H1 (cell line): ENCODE results near the gene PDE4C. TPM values are rescaled to one million over a fixed set of nuclear protein-coding genes. Genes with fewer than 3 reads are reported as not detected.

Experiments used
- CTCF ChIA-PET: fragments of 300-600 bp; sonication (Branson Sonifier 250); formaldehyde crosslinking; loops from one replicate; lab custom pipeline; 2021; ENCODE audit not compliant: partially characterized antibody; lab: Charles Lee
- POLR2A ChIA-PET: fragments of 300-600 bp; sonication (Branson Sonifier 250); formaldehyde crosslinking; loops from one replicate; lab custom pipeline; 2021; ENCODE audit warnings: inconsistent platforms; ENCODE audit not compliant: partially characterized antibody; lab: Charles Lee
- DNase-seq, 2 experiments: peaks; one replicate each; pipeline versions ENCODE4 v3.0.0 to v3.0.0-alpha.2; 2010 to 2022; ENCODE audit warnings: low spot score in 2 of 2, low read depth in 1 of 2, mixed read lengths in 1 of 2
- FAIRE-seq: peaks from 2 replicates; lab custom pipeline; 2011; peaks lifted over from hg19 to GRCh38; lab: Jason Lieb, UNC
- H2AFZ ChIP-seq: 2 replicates; pipeline ENCODE4 v1.8.1; 2012; ENCODE audit warnings: low read length, inconsistent platforms
- H2AK5ac ChIP-seq: 2 replicates; pipeline ENCODE4 v1.6.1; 2013; ENCODE audit warnings: low read depth, low read length
- H2BK120ac ChIP-seq: replicated peaks from 2 replicates; pipeline ENCODE3; 2013; ENCODE audit warnings: low read depth, low read length, inconsistent platforms
- H2BK12ac ChIP-seq: 2 replicates; pipeline ENCODE4 v1.6.1; 2013; ENCODE audit warnings: low read depth, low read length
- H2BK15ac ChIP-seq: 2 replicates; pipeline ENCODE4 v1.6.1; 2013; ENCODE audit warnings: low read length
- H2BK20ac ChIP-seq: 2 replicates; pipeline ENCODE4 v1.6.1; 2013; ENCODE audit warnings: low read length
- H2BK5ac ChIP-seq: 2 replicates; pipeline ENCODE4 v1.6.1; 2013; ENCODE audit warnings: low read depth, low read length
- H3K14ac ChIP-seq: 2 replicates; pipeline ENCODE4 v1.6.1; 2013; ENCODE audit warnings: inconsistent platforms; ENCODE audit not compliant: insufficient read length
- H3K18ac ChIP-seq: 2 replicates; pipeline ENCODE4 v1.6.1; 2013; ENCODE audit warnings: low read length; ENCODE audit errors: extremely low read depth
- H3K23ac ChIP-seq: 2 replicates; pipeline ENCODE4 v1.6.1; 2013; ENCODE audit warnings: inconsistent platforms; ENCODE audit not compliant: insufficient read length
- H3K23me2 ChIP-seq: 2 replicates; pipeline ENCODE4 v1.6.1; 2013; ENCODE audit warnings: low read depth, low read length
- H3K27ac ChIP-seq: 2 replicates; pipeline ENCODE4 v1.6.1; 2011; ENCODE audit warnings: low read depth, low read length, inconsistent platforms
- H3K27me3 ChIP-seq, 4 experiments: replicated peaks in 1 of 4; 1 replicate in 1 of 4; 2 replicates in 3 of 4; pipeline versions ENCODE4 v1.6.1 to v1.8.1; 2011 to 2013; ENCODE audit warnings: low read length in 3 of 4, mild to moderate bottlenecking in 3 of 4, inconsistent platforms in 2 of 4, mixed read lengths in 2 of 4, moderate library complexity in 1 of 4; ENCODE audit not compliant: control insufficient read depth in 3 of 4, insufficient read depth in 3 of 4; ENCODE audit errors: extremely low read depth in 1 of 4
- H3K36me3 ChIP-seq, 4 experiments: 2 replicates each; pipeline versions ENCODE4 v1.6.1 to v1.8.1; 2011 to 2013; ENCODE audit warnings: mild to moderate bottlenecking in 4 of 4, low read length in 3 of 4, moderate library complexity in 2 of 4, control low read depth in 1 of 4, inconsistent platforms in 1 of 4; ENCODE audit not compliant: insufficient read depth in 4 of 4, control insufficient read depth in 2 of 4
- H3K4ac ChIP-seq: replicated peaks from 2 replicates; pipeline ENCODE3; 2013; ENCODE audit warnings: low read length, low read depth, mixed read lengths, inconsistent platforms; ENCODE audit not compliant: insufficient read length
- H3K4me1 ChIP-seq, 4 experiments: replicated peaks in 1 of 4; 1 replicate in 1 of 4; 2 replicates in 3 of 4; pipeline versions ENCODE4 v1.6.1 to v1.8.1; 2011 to 2013; ENCODE audit warnings: low read length in 3 of 4, inconsistent platforms in 2 of 4, mixed read lengths in 1 of 4; ENCODE audit not compliant: insufficient read depth in 4 of 4, control insufficient read depth in 3 of 4
- H3K4me2 ChIP-seq, 2 experiments: 2 replicates each; pipeline versions ENCODE4 v1.6.1 to v1.8.1; 2011 to 2013; ENCODE audit warnings: low read depth in 2 of 2, low read length in 2 of 2, control low read depth in 1 of 2, inconsistent platforms in 1 of 2, mild to moderate bottlenecking in 1 of 2; ENCODE audit not compliant: insufficient read depth in 1 of 2
- H3K4me3 ChIP-seq, 4 experiments: fragments of 200-600, 300-600 bp in 1 of 4; sonication (generic), shearing (Covaris generic), sonication (Bioruptor Twin) in 1 of 4; 2 replicates each; pipeline versions ENCODE4 v1.5.1 to v1.8.1; 2011 to 2016; ENCODE audit warnings: low read length in 4 of 4, low read depth in 3 of 4, control low read depth in 2 of 4, inconsistent platforms in 2 of 4, mild to moderate bottlenecking in 2 of 4, mixed read lengths in 1 of 4, moderate library complexity in 1 of 4; ENCODE audit not compliant: insufficient read depth in 2 of 4; ENCODE audit errors: extremely low read depth in 1 of 4
- H3K56ac ChIP-seq: replicated peaks from 2 replicates; pipeline ENCODE3; 2013; ENCODE audit warnings: low read depth, mild to moderate bottlenecking, mixed read lengths, low read length, inconsistent platforms; ENCODE audit not compliant: insufficient read length
- H3K79me1 ChIP-seq: 2 replicates; pipeline ENCODE4 v1.6.1; 2013; ENCODE audit warnings: low read depth, low read length, control low read depth
- H3K79me2 ChIP-seq, 2 experiments: 2 replicates each; pipeline versions ENCODE4 v1.6.1 to v1.8.1; 2012 to 2013; ENCODE audit warnings: low read length in 2 of 2, mild to moderate bottlenecking in 2 of 2, inconsistent platforms in 1 of 2; ENCODE audit not compliant: insufficient read depth in 2 of 2, control insufficient read depth in 1 of 2
- H3K9ac ChIP-seq, 4 experiments: replicated peaks in 1 of 4; 1 replicate in 1 of 4; 2 replicates in 3 of 4; pipeline versions ENCODE4 v1.6.1 to v1.8.1; 2011 to 2013; ENCODE audit warnings: low read depth in 3 of 4, low read length in 3 of 4, control low read depth in 2 of 4, mild to moderate bottlenecking in 2 of 4, moderate library complexity in 2 of 4, inconsistent platforms in 1 of 4; ENCODE audit errors: extremely low read depth in 1 of 4
- H3K9me3 ChIP-seq, 2 experiments: 2 replicates each; pipeline versions ENCODE4 v1.6.1 to v1.8.1; 2012 to 2013; ENCODE audit warnings: mild to moderate bottlenecking in 2 of 2, moderate library complexity in 2 of 2, control low read depth in 1 of 2, inconsistent platforms in 1 of 2, low read depth in 1 of 2, low read length in 1 of 2, mixed read lengths in 1 of 2; ENCODE audit not compliant: insufficient read depth in 2 of 2
- H4K20me1 ChIP-seq, 2 experiments: replicated peaks in 1 of 2; 2 replicates each; pipeline versions ENCODE3 to v1.8.1; 2011 to 2013; ENCODE audit warnings: inconsistent platforms in 2 of 2, low read length in 2 of 2, mild to moderate bottlenecking in 1 of 2; ENCODE audit not compliant: insufficient read depth in 2 of 2, control insufficient read depth in 1 of 2
- H4K5ac ChIP-seq: 2 replicates; pipeline ENCODE4 v1.6.1; 2013; ENCODE audit warnings: low read length, low read depth, mixed read lengths, inconsistent platforms; ENCODE audit not compliant: insufficient read length
- H4K8ac ChIP-seq: 2 replicates; pipeline ENCODE4 v1.8.0; 2013; ENCODE audit warnings: mild to moderate bottlenecking, moderate library complexity, low read length, inconsistent platforms; ENCODE audit not compliant: insufficient read depth; ENCODE audit errors: extremely low read depth
- H4K91ac ChIP-seq: replicated peaks from 2 replicates; pipeline ENCODE3; 2013; ENCODE audit warnings: low read length, mixed read lengths, inconsistent platforms; ENCODE audit not compliant: insufficient read length
- CBX5 ChIP-seq: fragments of 300-800, 300-1000 bp; sonication (generic); IDR thresholded peaks from 2 replicates; pipeline ENCODE4 v1.7.1; 2016; ENCODE audit warnings: antibody characterized with exemption, low read length, low read depth
- CHD2 ChIP-seq: IDR thresholded peaks from 2 replicates; pipeline ENCODE4 v1.6.1; 2012; ENCODE audit warnings: low read length, improper control_type of control experiment
- CREB1 ChIP-seq: IDR thresholded peaks from 2 replicates; pipeline ENCODE4 v1.6.1; 2012; ENCODE audit warnings: inconsistent platforms
- CTCF ChIP-seq, 3 experiments: IDR thresholded peaks; 1 replicate in 2 of 3; 2 replicates in 1 of 3; pipeline versions ENCODE4 v1.5.1 to v1.6.1; 2011; ENCODE audit warnings: low read length in 3 of 3, mild to moderate bottlenecking in 3 of 3, inconsistent platforms in 2 of 3, low read depth in 1 of 3, moderate library complexity in 1 of 3; ENCODE audit not compliant: insufficient read depth in 1 of 3; ENCODE audit errors: control extremely low read depth in 1 of 3
- EZH2 ChIP-seq: fragments of 200-600 bp; sonication (generic); IDR thresholded peaks from 2 replicates; pipeline ENCODE4 v1.7.1; 2012; ENCODE audit warnings: low read depth, mild to moderate bottlenecking, moderate library complexity, low read length, inconsistent platforms; ENCODE audit not compliant: severe bottlenecking
- GTF2F1 ChIP-seq: IDR thresholded peaks from 2 replicates; pipeline ENCODE4 v1.6.1; 2012; ENCODE audit warnings: low read depth, low read length, improper control_type of control experiment, borderline replicate concordance
- KDM1A ChIP-seq: fragments of 200-600, 300-600 bp; sonication (generic); IDR thresholded peaks from 2 replicates; pipeline ENCODE4 v1.7.1; 2016; ENCODE audit warnings: mild to moderate bottlenecking, low read length, borderline replicate concordance
- NRF1 ChIP-seq: IDR thresholded peaks from 2 replicates; pipeline ENCODE4 v1.6.1; 2011; ENCODE audit warnings: mild to moderate bottlenecking, low read depth, low read length, improper control_type of control experiment
- SP1 ChIP-seq: IDR thresholded peaks from 2 replicates; pipeline ENCODE4 v1.6.1; 2011; ENCODE audit warnings: low read depth, low read length
- SP2 ChIP-seq: IDR thresholded peaks from 2 replicates; pipeline ENCODE4 v1.6.1; 2012; ENCODE audit warnings: mild to moderate bottlenecking, low read length, inconsistent platforms
- whole genome bisulfite sequencing, 2 experiments: shearing (Covaris generic) in 1 of 2; methylation state at CpG; one replicate each; pipeline versions ENCODE4 v1.1.6 to v1.1.7; 2013 to 2015; ENCODE audit warnings: low lambda C conversion rate in 2 of 2, mixed read lengths in 2 of 2, inconsistent platforms in 1 of 2, low coverage in 1 of 2, missing lambda C conversion rate in 1 of 2; ENCODE audit not compliant: insufficient replicate concordance in 2 of 2, insufficient coverage in 1 of 2, insufficient read length in 1 of 2; ENCODE audit errors: extremely low coverage in 1 of 2, missing lambda C conversion rate in 1 of 2; 5-methylcytosine and 5-hydroxymethylcytosine counted together
- polyA plus RNA-seq, 7 experiments: library from polyadenylated mRNA; depleted of rRNA in 3 of 7; stranded (reverse) in 5 of 7; unstranded in 2 of 7; fragments of >200 nt in 5 of 7; fragments of 200-250 nt in 2 of 7; gene quantifications; 1 replicate in 5 of 7; 2 replicates in 1 of 7; 4 replicates in 1 of 7; pipeline versions ENCODE4 v1.2.1 to v1.2.3, GENCODE V29; 2011 to 2013; ENCODE audit warnings: missing spikeins in 2 of 7, mixed read lengths in 2 of 7
- total RNA-seq: library from RNA; stranded (reverse); fragmentation: NEBNext Ultra II Directional; extraction: Animal tissue kit (Norgen Biotek cat#: 25700); gene quantifications from 2 replicates; pipeline ENCODE4 v1.2.1, GENCODE V29; 2021

Gene PDE4C
- total and polyA plus RNA-seq, 2 of the 8 experiments (the other 6 are each of a cell fraction or from before 2014, with no cell fraction given): 2.7 to 3.1 TPM

- Histone ChIP-seq H2BK5ac (peak within 1 kb of the TSS; percentile 87), H3K9me3 (no peaks in the 10 kb centered on the region), H2BK20ac (0 out of 2 replicates have a peak within 1 kb of the TSS, but pooled peaks have one; percentile 48), H3K9ac (peak within 1 kb of the TSS in 3 of 4 experiments; percentile 52 to 70 (median 67); a peak in 6 of 7 replicates), H2BK120ac (peak within 1 kb of the TSS; percentile 51), H3K4me1 (peaks cover 0 to 11% (median 7%) of the 10 kb centered on the region in 4 experiments; a peak in 5 of 7 replicates), H3K79me1 (peaks cover 5% of the 10 kb centered on the region; the same call in 1 of the 2 replicates), H3K23ac (no peak within 1 kb of the TSS), H3K23me2 (peaks cover 12% of the 10 kb centered on the region), H4K5ac (peak within 1 kb of the TSS; percentile 73), H2AFZ (no peak within 1 kb of the TSS), H3K4me3 (peak within 1 kb of the TSS; percentile 56 to 83 (median 78)), H4K20me1 (peaks cover 1 to 13% of the 10 kb centered on the region in 2 experiments), H3K36me3 (peaks cover 0 to 3% (median 1%) of the 10 kb centered on the region in 4 experiments; a peak in 5 of 8 replicates), H4K8ac (peak within 1 kb of the TSS; percentile 75; the same call in 1 of the 2 replicates), H3K27ac (peak within 1 kb of the TSS; percentile 76), H2BK12ac (peak within 1 kb of the TSS; percentile 68), H3K4ac (no peak within 1 kb of the TSS), H2AK5ac (no peak within 1 kb of the TSS), H3K56ac (peak within 1 kb of the TSS; percentile 94), H3K27me3 (no peaks in the 10 kb centered on the region; a peak in 1 of 7 replicates), H3K18ac (peak within 1 kb of the TSS; percentile 84), H3K79me2 (0 out of 4 replicates have a peak, but pooled peaks cover 0 to 4% of the 10 kb centered on the region in 2 experiments), H3K14ac (no peak within 1 kb of the TSS), H2BK15ac (peak within 1 kb of the TSS; percentile 2; the same call in 1 of the 2 replicates), H4K91ac (peak within 1 kb of the TSS; percentile 63), H3K4me2 (peak within 1 kb of the TSS; percentile 79 to 92)
- FAIRE-seq: peak; percentile 7
- ChIA-PET CTCF (interaction anchor here (0.6 to 11.5 kb wide), 12 partner anchors 9 to 134 kb away, joined by 3 to 305 read pairs (median 3); partner anchors contain the start of gene PDE4C), POLR2A (interaction anchor here (0.6 to 7.3 kb wide), 11 partner anchors 9 to 271 kb away, joined by 3 to 65 read pairs (median 6); partner anchors contain the start of genes CCDC124, JUND and MPV17L2)
- 1% methylated on average over 43 of the region's 50 CpGs; no CpG with 5 or more reads in 1 of the 2 experiments for WGBS, 2 experiments
- peak; percentile 97 to 100 for DNase-seq
- TF ChIP-seq NRF1 (peak; percentile 22; the same call in 1 of the 2 replicates), CBX5 (no peak), GTF2F1 (no peak), CREB1 (peak; percentile 92), SP1 (peak; percentile 100), CHD2 (peak; percentile 97), EZH2 (no peak), SP2 (peak; percentile 95), KDM1A (no peak), CTCF (IDR thresholded peaks at IDR 0.05; ENCODE audit: control extremely low read depth in 1 of 3, insufficient read depth in 1 of 3, low read depth in 1 of 3, low read length in 3 of 3) (peak in 2 of 3 experiments; percentile 14 to 20; a peak in 1 of 4 replicates)
Measured at GRCh38 chr19:18203863-18204393, 22.3 kb downstream of the PDE4C start, which contains the start of gene RAB3A. TSS of gene RAB3A (minus strand) at chr19:18204042. CDS start at chr19:18202740, 1,302 bp downstream.
